ENCODE results near the gene NPRL2. TPM values are rescaled to one million over a fixed set of nuclear protein-coding genes. Genes with fewer than 3 reads are reported as not detected.
"Not testable (repeated sequence)": the region's sequence is repeated elsewhere in the genome, so short reads cannot be mapped to it uniquely, and the experiment has no call there.

Gene NPRL2
- total RNA-seq, 1 experiment from 2014 or later, result 26.0 TPM

DNA sequence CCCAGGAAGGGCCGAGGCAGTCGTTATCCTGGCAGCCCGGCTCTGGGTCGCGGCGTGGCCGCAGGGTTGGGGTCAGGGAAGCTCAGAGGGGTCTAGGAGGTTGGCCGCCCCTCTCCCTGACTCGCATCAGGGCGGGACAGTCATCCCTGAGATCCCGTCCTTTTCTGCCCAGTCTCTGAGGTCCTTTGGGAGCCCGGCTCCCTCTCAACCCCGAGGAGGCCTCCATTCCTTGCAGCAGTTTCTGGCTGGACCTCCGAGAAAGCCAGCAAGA, 28.5 kb downstream of the NPRL2 start:
- DNase-seq (ENCODE audit: low read depth), result no peak
- in situ Hi-C loops (cut with HindIII; ENCODE audit: low pct_unique_long_range_greater_than_20kb, low sequenced_read_pairs), result no loop called here

DNA sequence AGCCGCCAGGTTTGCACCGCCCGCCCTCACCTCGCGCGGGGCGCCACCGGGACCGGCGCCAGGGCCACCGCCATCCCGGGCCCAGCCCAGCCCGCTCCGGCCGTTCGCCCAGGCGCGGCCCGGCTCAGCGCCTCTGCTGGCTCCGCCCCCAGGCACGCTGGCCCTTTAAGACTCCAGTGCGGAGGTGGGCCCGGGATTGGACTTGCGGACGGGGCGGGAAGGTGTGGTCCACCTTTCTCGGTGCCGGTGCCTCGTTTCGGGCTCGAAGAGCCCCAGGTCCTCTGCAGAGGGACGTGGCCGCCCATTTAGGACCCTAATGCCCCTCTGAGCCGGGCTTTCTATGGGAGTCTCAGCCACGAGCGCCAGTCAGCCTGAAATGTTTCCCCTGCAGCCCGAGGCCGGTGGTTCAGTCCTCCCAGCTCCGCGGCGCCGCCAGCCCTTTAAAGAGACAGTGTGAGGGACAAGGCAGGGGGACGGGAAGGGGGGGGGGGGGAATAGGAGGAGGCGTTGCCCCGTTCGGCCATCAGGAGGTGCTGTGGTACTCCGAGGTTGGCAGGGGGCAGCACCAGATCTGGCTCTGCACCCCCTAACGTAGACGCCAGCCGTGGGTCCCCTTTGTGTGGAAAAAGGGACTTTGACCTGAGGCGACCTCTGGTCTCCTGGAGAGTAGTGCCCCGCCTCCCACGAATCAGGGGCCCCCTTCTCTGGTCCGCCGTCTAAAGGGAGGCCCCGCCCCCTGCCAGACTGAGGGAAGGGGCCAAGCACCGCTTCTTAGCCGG, 29.1 kb downstream of the NPRL2 start:
- DNase-seq (ENCODE audit: low read depth), result peak; percentile 88
- in situ Hi-C loops (cut with HindIII; ENCODE audit: low pct_unique_long_range_greater_than_20kb, low sequenced_read_pairs), result no loop called here

DNA sequence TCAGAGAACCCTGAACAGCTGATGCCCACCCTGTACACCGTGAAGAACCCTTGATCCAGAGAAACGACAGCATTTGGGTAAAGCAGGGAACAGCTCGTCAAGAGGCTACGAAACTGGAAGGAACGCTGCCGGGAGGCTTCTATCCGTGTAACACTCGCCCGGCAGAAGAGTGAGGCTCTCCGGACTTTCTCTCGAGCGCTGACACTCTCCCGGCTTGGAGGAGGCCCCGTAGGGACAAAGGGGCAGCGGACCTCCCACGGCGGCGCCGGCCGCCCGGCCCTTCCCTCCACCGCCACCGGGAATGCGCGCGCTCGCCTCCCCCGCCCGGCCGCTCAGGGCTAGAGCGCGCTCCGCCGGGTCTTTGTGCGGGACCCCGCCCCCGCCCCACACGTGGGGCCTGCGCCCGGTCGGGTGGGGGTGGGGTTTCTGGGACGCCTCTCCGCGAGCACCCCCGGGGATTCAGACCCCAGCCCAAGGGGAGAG, 29.7 kb downstream of the NPRL2 start:
- in situ Hi-C loops (cut with HindIII; ENCODE audit: low pct_unique_long_range_greater_than_20kb, low sequenced_read_pairs), result no loop called here
- DNase-seq (ENCODE audit: low read depth), result peak; percentile 77

DNA sequence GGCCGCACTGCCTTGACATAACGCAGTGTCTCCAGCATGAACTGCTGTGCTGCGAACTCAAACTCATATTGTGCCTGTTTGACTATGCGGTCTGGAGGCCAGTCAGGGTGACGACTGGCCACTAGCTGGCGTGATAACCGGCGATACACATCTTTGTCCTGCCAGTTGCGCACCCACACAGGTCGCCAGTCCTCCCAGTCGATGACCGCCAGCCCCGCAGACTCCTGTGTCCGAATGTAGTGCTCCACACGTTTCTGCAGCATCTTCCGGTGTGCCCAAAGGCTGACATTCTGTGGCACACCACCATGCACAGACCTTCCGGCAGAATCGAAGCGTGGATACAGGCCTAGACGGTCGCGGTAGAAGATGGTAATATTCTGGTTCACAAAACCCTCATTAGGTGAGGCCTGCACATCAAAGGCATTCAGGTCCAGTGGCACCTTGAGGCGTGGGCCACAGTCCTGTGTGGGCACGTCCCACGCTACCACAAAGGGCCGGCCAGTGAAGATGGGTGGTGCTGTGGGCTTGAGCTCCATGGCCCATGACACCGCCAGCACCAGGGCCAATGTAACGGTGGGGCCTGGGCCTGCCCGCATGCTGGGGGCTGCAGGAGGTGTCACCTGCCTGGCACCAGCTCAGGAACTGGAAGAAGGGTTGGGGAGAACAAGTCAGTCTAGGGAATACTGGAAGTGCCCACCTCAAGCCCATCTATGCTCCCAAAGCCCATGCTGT, 30.5 kb downstream of the NPRL2 start:
- in situ Hi-C loops (cut with HindIII; ENCODE audit: low pct_unique_long_range_greater_than_20kb, low sequenced_read_pairs), result no loop called here
- no peak for DNase-seq (ENCODE audit: low read depth)

DNA sequence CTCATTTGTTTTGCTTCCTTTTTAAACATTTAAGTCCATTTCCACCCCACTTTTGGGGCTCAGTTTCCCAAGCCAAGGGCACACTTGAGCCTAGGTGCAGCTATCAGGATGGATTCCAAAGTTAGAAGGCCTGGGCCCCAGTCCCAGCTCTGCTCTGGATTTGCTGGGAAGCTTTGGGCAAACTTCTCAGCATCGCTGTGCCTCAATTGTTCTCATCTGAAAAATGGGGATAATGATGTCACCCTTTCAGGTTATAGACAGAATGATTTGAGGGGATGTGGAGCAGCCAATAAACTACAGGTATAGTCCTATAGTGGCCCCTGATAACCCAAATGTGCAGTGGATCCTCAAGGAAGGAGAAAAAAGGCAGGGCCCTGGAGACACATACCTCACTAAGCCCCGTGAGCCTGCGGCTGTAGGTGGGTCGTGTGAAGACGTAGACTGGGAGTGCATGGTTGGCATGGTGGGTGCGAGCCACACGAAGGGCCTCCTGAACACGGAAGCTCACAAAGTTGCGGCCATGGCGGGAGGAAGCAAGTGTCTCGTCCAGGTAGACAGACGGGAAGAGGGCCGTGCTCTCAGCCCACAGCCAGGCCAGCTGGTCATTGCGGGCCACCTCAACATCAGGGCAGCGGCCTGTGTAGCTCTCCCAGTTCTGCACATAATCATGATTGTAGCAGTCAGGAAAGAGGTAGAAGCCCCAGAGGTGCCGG, 31.2 kb downstream of the NPRL2 start:
- no peak for DNase-seq (ENCODE audit: low read depth)
- in situ Hi-C loops (cut with HindIII; ENCODE audit: low pct_unique_long_range_greater_than_20kb, low sequenced_read_pairs), result no loop called here

DNA sequence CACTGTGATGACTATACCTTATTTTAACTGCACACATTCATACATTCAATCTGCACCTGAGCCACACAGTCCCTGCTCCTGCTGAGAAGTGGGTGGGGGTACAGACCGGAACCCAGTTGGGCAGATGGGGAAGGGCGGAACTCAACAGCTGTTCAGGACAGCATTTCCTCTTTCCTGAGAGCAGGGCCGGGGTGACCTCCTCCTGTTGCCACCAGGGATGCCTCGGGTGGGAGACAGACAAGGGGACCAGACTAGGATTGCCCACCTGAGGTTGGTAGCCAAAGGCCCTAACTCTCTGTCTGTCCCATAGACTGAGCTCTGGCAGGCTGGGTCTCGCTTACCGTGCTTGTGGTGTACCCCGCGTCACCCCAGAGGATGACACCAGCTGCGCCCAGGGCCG, 32.0 kb downstream of the NPRL2 start:
- in situ Hi-C loops (cut with HindIII; ENCODE audit: low pct_unique_long_range_greater_than_20kb, low sequenced_read_pairs), result no loop called here
- DNase-seq (ENCODE audit: low read depth), result no peak

DNA sequence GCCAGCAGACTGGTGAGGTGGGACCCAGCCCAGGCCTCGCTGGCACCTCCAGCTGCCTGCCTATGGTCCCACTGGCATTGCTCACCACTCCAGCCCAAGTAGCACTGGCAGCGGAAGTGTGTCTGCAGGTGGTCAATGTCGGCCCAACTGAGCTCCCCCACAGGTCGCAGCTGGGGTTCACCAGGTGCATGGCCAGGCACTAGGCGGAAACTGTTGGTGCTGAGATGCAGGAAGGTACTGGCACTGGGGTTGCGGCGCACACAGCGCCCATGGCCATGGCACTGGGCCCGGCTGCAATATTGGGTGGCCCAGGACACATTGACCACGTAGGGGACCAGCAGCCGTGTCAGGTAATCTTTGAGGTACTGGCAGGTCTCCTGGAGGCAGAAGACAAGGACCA, 32.4 kb downstream of the NPRL2 start:
- in situ Hi-C loops (cut with HindIII; ENCODE audit: low pct_unique_long_range_greater_than_20kb, low sequenced_read_pairs), result no loop called here
- DNase-seq (ENCODE audit: low read depth), result no peak

DNA sequence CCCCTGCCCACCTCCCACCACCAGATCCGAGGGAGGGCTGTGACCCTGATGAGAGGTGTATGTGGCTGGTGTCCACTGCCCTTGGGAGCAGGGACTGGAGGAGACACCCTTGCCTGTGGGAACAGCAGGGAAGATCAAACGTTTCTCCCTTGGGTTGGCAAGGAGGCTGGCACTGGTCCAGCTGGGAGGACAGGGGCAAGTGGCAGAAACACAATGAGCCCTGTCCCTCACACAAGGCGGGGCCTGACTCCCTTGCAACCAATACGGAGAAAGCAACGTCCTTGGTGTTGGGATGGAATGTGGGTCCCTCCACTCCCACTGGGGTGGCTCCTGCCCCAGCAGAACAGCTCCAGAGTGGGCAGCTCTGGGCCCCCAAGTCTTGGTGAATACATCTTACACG, 33.3 kb downstream of the NPRL2 start:
- DNase-seq (ENCODE audit: low read depth), result no peak
- in situ Hi-C loops (cut with HindIII; ENCODE audit: low pct_unique_long_range_greater_than_20kb, low sequenced_read_pairs), result no loop called here

DNA sequence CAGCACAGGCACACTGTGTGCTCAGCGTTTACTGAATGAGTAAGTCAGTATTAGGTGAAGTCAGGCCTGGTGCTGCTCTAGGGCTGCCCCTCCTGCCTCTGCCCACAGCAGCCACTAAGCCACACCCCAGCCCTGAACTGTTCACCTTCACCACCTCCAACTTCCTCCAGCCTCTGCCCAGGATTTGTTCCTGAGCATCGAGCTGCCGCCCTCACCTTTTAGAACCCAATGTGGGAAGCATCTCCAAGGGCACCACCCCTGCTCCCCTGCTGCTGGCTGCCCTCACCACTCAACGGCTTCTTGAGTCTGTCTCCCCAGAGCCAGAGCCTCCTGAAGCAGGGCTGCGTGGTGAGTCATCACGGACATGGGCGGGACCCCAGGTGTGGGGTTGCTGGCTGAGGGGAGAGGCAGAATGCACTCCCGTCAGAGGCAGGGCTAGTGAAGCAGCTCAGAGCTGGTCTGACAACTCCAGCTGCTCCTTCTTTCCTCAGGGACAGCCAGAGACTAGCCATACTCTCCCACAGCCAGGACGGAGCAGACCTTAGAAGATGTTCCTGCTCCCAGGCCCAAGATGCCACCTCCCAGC, 33.8 kb downstream of the NPRL2 start:
- in situ Hi-C loops (cut with HindIII; ENCODE audit: low pct_unique_long_range_greater_than_20kb, low sequenced_read_pairs), result no loop called here
- DNase-seq (ENCODE audit: low read depth), result peak; percentile 96

DNA sequence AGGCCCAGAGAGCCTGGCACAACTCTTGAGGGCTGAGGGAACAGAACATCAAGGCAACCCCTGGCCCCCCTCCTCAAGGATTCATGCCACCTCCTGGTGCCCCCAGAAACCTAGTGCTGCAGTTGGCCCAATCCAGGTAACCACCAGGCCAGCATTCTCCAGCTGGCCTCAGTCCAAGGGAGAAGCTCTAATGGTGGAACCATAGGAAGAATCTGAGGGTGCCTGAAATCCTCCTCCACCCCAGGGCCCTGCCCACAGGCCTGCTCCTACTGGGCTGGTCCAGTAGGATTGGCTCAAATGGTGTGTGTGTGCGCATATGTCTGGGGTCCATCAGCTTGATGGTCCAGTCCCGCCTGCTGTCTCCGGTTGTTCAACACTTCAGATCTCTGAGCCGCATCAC, 35.8 kb downstream of the NPRL2 start:
- no peak for DNase-seq (ENCODE audit: low read depth)
- in situ Hi-C loops (cut with HindIII; ENCODE audit: low pct_unique_long_range_greater_than_20kb, low sequenced_read_pairs), result no loop called here

DNA sequence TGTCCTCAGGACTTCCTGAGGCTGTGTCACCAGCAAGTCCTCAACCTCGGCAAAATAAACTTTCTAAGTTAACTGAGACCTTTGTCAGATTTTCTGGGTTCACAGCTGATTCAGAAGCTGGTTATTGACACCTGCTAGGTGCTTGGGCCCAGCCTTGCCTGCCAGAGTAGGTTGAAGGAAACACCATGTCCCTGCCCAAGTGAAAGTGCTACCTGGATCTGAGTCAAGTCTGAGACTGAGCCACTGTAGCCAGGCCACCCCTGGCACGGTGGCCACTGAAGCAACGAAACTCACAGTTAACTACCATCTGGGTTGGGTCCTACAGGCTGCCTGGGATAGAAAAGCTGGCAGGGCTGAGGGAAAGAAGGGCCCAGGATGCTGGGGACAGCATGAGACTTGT, 36.2 kb downstream of the NPRL2 start:
- no peak for DNase-seq (ENCODE audit: low read depth)

DNA sequence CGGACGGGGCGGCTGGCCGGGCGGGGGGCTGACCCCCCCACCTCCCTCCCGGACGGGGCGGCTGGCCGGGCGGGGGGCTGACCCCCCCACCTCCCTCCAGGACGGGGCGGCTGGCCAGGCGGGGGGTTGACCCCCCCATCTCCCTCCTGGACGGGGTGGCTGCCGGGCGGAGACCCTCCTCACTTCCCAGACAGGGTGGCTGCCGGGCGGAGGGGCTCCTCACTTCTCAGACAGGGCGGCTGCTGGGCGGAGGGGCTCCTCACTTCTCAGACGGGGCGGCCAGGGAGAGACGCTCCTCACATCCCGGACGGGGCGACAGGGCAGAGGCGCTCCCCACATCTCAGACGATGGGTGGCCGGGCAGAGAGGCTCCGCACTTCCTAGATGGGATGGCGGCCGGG, 38.5 kb downstream of the NPRL2 start:
- DNase-seq (ENCODE audit: low read depth); in situ Hi-C loops (cut with HindIII; ENCODE audit: low pct_unique_long_range_greater_than_20kb, low sequenced_read_pairs): not testable (repeated sequence)

More for the DNA sequence above, 36.2 kb downstream of the NPRL2 start:
- in situ Hi-C loops (cut with HindIII; ENCODE audit: low pct_unique_long_range_greater_than_20kb, low sequenced_read_pairs), result no loop called here

DNA sequence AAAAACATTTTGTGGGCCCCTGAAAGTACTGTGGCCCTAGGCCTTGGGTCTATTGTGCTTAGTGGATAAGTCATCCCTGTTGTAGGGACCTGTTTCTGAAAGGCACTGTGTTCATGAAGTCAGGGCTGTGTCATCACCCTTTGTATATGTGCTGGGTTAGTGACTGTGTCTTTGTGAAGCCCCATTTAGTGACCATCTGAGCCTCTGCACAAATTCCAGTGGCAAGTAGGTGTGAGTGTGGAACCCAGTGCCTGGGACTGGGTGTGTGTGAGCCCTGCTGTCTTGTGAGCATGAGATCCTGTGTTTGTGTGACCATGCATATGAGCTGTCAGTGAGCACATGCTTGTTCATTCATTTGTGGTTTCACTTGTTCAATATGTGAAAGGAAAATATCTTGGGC, 46.0 kb downstream of the NPRL2 start:
- in situ Hi-C loops (cut with HindIII; ENCODE audit: low pct_unique_long_range_greater_than_20kb, low sequenced_read_pairs), result no loop called here
- DNase-seq (ENCODE audit: low read depth), result no peak

DNA sequence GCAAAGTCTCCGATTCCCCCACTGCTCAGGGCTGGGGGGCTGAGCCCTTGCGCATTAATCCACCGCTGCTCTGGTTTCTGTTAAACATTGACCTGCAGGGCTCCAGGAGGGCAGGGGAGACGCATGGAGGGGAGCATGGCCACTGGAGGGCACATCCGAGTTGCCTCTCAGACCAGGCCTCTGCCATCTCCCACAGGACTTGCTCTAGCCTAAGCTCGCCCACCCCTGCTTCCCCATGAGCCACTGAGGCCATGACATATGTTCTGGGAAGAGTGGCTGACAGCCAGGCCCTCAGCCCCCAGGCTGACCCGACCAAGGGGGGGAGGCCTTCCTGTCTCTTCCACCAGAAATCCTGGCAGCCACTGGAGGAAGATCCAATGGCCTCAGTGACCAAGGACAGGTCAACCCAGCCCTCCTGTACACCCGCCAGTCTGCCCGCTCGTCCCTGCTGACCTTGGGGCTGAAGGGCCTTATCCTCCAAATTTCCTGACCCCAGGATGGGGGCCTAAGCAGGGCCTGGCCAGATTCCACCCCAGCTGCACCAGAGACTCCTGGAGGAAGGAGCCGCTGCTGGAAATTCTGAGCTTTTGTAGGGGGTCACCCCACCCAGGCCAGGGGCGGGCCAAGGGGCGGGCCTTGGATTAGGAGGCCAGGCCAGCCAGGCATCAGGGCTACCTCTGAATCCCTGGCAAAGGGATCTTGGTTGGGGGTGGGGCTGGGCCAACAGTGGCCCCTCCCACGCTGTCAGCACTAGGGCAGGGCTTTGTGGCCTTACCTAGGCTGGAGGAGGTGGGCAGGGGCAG, 47.4 kb downstream of the NPRL2 start, which contains the start of gene HYAL1:
TSS of gene HYAL1 (minus strand) at position 562 of the 803 bp plus-strand sequence. CDS start 618 bp downstream, outside the sequence.
- DNase-seq (ENCODE audit: low read depth), result no peak
- in situ Hi-C loops (cut with HindIII; ENCODE audit: low pct_unique_long_range_greater_than_20kb, low sequenced_read_pairs), result no loop called here

DNA sequence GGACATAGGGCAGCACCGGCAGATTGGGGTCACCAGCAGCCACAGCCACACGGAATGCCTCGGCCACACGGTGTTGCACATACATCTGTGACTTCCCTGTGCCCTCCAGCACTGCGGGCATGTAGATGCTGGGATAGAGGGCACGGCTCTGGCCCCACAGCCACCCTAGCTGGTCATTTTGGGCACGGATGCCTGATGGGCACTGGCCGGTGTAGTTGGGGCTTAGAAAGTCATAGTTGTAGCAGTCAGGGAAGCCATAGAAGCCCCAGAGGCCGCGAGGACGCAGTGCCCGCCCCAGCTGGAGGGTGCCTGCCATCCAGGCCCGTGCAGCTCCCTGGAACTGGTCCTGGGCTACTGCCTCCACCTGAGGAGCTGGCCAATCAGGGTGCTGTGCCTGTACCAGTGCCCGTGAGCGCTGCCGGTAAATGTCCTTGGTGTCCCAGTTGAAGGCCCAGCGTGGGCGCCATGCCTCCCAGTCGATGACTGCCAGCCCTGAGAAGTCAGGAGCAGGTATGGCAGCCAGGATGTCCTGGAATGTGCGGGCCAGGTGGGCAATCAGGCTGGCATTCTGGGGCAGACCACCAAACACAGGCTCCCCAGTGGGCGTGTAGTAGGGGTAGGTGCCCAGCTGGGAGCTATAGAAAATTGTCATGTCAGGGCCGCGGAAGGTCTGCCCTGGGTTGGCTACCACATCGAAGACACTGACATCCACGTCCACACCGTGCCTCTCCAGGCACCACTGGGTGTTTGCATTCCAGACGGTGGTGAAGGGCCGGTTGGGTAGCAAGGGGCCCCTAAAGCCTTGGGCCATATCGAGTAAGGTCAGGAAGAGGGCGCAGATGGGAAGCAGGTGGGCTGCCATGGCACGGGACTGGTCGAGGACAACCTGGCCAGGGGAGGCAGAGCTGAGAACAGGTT, 48.2 kb downstream of the NPRL2 start:
- no peak for DNase-seq (ENCODE audit: low read depth)
- in situ Hi-C loops (cut with HindIII; ENCODE audit: low pct_unique_long_range_greater_than_20kb, low sequenced_read_pairs), result no loop called here

DNA sequence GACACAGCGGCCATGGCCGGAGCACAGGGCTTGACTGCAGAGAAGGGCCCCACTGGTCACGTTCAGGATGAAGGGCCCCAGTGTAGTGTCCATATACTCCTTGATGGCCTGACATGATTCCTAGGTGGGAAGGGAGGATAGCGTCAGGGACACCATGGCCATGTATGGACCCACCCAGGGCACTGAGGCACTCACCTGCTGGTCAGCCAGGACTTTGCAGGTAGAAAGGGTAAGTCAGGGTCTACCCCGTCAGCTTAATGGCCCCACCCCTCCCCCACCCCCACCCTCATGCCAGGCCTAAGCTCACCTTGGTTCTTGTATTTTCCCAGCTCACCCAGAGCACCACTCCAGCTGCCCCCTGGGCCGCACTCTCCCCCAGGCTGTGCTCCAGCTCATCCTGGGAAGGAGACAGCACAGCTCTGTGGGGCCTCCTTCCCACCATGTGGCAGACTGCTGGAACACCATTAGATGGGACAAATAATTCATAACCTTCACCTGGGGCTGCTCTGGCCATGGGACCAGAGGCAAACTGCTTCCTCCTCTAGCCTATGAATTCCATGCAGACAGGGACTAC, 49.8 kb downstream of the NPRL2 start:
- DNase-seq (ENCODE audit: low read depth), result no peak
- in situ Hi-C loops (cut with HindIII; ENCODE audit: low pct_unique_long_range_greater_than_20kb, low sequenced_read_pairs), result no loop called here

Data from Caki2 (cell line).